SU-DHL-6 (cell line): ENCODE data around the gene MTOR.

ENCODE experiments used
- CTCF ChIP-seq: fragments of 200-600 bp; sonication (generic); IDR thresholded peaks from one replicate; pipeline ENCODE4 v1.5.1; 2017; ENCODE audit warnings: antibody characterized with exemption, mild to moderate bottlenecking, low read length, moderate library complexity; ENCODE audit not compliant: insufficient read depth, poor library complexity, severe bottlenecking
- EZH2phosphoT487 ChIP-seq: fragments of 200-600 bp; sonication (generic), shearing (Covaris generic); conservative IDR thresholded peaks from 2 replicates; pipeline ENCODE4 v1.6.1; 2018; ENCODE audit warnings: mild to moderate bottlenecking, antibody characterized with exemption, low read length, moderate library complexity, mixed read lengths

GRCh38 chr1:11196945-11197344 is 65.4 kb downstream of the MTOR start:
- TF ChIP-seq CTCF (no peak), EZH2phosphoT487 (no peak)
